OCI-LY3 (cell line): ENCODE data around the gene CALHM4.
"Not testable (repeated sequence)": the region's sequence is repeated elsewhere in the genome, so short reads cannot be mapped to it uniquely, and the experiment has no call there.

Experiments used
- CTCF ChIP-seq: fragments of 200-600, 300-600 bp; sonication (generic); IDR thresholded peaks from 2 replicates; pipeline ENCODE4 v1.5.1; 2014; ENCODE audit warnings: antibody characterized with exemption, low read length, low read depth
- EZH2phosphoT487 ChIP-seq: fragments of 200-600 bp; shearing (Covaris generic); IDR thresholded peaks from 2 replicates; pipeline ENCODE4 v1.6.1; 2018; ENCODE audit warnings: antibody characterized with exemption, mixed run types, low read depth

GRCh38 chr6:116603916-116604315 lies 50.4 kb downstream of the CALHM4 start:
- TF ChIP-seq CTCF, EZH2phosphoT487: not testable (repeated sequence)
